ENCODE measurements around the gene GSTM5.

The GSTM5 gene

DNA sequence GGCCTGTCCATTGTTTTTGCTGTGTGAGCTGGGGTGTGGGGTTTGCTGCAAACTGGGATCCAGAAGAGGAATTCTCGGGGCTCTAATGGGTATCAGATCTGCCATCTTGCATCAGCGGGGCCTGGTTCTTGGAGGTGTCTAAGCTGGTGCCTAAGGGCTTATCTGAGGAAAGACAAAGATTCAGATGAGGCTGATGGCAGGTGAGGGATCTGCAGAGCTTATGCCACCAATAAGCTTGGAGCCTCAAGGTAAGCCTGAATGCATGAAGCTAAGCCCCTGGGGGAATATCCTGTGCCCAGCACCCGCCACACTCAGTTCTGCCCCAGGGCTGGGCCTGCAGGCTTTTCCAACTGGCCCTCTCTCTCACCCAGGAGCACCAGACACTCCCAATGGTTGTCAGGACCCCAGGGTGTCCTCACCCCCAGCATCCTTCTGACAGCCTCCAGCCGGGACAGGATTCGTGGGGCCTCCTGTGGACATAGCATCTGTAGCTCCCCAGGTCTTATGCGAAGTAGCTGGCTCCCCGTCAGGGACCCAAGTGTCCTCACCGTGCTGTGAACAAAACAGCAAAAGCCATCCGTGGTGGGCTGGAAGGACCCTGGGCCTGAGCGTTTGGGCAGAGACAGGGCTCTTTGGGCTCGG is 38.3 kb downstream of the GSTM5 start:
- H3K27me3 ChIP-seq (ENCODE audit: insufficient read depth, low read length, poor library complexity, severe bottlenecking): no peaks in the 10 kb centered on the region
- no peak overlapping the region for H3K4me3 ChIP-seq (ENCODE audit: low read length, poor library complexity, severe bottlenecking)
- H3K36me3 ChIP-seq (ENCODE audit: insufficient read depth, low read length): no peaks in the 10 kb centered on the region
- H3K9me2 ChIP-seq (replicated peaks; ENCODE audit: low read depth, low read length): no peaks in the 10 kb centered on the region
- no peak overlapping the region for H2AFZ ChIP-seq (ENCODE audit: low read length)
- H4K20me1 ChIP-seq (ENCODE audit: insufficient read depth, low read length, poor library complexity, severe bottlenecking): no peaks in the 10 kb centered on the region
- TF ChIP-seq, protein P1, sequence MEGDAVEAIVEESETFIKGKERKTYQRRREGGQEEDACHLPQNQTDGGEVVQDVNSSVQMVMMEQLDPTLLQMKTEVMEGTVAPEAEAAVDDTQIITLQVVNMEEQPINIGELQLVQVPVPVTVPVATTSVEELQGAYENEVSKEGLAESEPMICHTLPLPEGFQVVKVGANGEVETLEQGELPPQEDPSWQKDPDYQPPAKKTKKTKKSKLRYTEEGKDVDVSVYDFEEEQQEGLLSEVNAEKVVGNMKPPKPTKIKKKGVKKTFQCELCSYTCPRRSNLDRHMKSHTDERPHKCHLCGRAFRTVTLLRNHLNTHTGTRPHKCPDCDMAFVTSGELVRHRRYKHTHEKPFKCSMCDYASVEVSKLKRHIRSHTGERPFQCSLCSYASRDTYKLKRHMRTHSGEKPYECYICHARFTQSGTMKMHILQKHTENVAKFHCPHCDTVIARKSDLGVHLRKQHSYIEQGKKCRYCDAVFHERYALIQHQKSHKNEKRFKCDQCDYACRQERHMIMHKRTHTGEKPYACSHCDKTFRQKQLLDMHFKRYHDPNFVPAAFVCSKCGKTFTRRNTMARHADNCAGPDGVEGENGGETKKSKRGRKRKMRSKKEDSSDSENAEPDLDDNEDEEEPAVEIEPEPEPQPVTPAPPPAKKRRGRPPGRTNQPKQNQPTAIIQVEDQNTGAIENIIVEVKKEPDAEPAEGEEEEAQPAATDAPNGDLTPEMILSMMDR (conservative IDR thresholded peaks at IDR 0.05; ENCODE audit: low read length): no peak
- TF ChIP-seq EZH2phosphoT487 (IDR thresholded peaks at IDR 0.05; ENCODE audit: borderline replicate concordance): no peak
- no peak overlapping the region for H3K4me2 ChIP-seq (ENCODE audit: low read depth, low read length, poor library complexity, severe bottlenecking)
- H3K4me1 ChIP-seq (ENCODE audit: insufficient read depth, low read length, poor library complexity, severe bottlenecking): no peaks in the 10 kb centered on the region
- no peaks in the 10 kb centered on the region for H3K79me2 ChIP-seq (ENCODE audit: insufficient read depth, low read length)
- no peaks in the 10 kb centered on the region for H3F3A ChIP-seq (ENCODE audit: low read depth)
- H3K9me3 ChIP-seq (ENCODE audit: insufficient read depth, low read depth, low read length): no peaks in the 10 kb centered on the region
- H3K9ac ChIP-seq (ENCODE audit: low read depth, low read length, poor library complexity, severe bottlenecking): no peak overlapping the region

DNA sequence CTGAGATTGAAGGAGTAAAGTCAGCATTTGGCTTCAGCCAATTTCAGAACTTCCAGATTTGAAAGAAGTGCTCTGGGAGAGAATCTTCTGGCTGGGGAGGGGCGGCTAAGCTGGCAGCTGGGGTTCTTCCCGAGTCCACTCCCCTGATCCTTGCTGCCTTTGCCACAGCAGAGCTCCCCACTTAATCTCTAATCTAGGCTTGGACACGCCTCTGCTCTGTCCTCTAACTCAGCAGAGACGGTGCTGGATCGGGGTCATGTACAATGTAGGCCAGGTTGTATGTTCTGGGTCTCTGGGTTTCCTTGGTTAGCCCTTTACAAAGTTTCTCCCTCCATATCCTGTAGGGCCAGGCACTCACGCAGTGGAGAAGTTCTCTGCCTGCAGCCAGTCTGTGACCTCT is 38.9 kb downstream of the GSTM5 start:
- Histone ChIP-seq H3K4me2 (ENCODE audit: low read depth, low read length, poor library complexity, severe bottlenecking) (no peak overlapping the region), H3K4me1 (ENCODE audit: insufficient read depth, low read length, poor library complexity, severe bottlenecking) (no peaks in the 10 kb centered on the region), H4K20me1 (ENCODE audit: insufficient read depth, low read length, poor library complexity, severe bottlenecking) (no peaks in the 10 kb centered on the region), H3K9ac (ENCODE audit: low read depth, low read length, poor library complexity, severe bottlenecking) (no peak overlapping the region), H3K27me3 (ENCODE audit: insufficient read depth, low read length, poor library complexity, severe bottlenecking) (no peaks in the 10 kb centered on the region), H3F3A (ENCODE audit: low read depth) (no peaks in the 10 kb centered on the region), H3K4me3 (ENCODE audit: low read length, poor library complexity, severe bottlenecking) (no peak overlapping the region), H3K9me3 (ENCODE audit: insufficient read depth, low read depth, low read length) (no peaks in the 10 kb centered on the region), H2AFZ (ENCODE audit: low read length) (no peak overlapping the region), H3K36me3 (ENCODE audit: insufficient read depth, low read length) (no peaks in the 10 kb centered on the region), H3K9me2 (replicated peaks; ENCODE audit: low read depth, low read length) (no peaks in the 10 kb centered on the region), H3K79me2 (ENCODE audit: insufficient read depth, low read length) (no peaks in the 10 kb centered on the region)
- TF ChIP-seq, protein P1 (conservative IDR thresholded peaks at IDR 0.05; ENCODE audit: low read length): no peak
- TF ChIP-seq EZH2phosphoT487 (IDR thresholded peaks at IDR 0.05; ENCODE audit: borderline replicate concordance): no peak

DNA sequence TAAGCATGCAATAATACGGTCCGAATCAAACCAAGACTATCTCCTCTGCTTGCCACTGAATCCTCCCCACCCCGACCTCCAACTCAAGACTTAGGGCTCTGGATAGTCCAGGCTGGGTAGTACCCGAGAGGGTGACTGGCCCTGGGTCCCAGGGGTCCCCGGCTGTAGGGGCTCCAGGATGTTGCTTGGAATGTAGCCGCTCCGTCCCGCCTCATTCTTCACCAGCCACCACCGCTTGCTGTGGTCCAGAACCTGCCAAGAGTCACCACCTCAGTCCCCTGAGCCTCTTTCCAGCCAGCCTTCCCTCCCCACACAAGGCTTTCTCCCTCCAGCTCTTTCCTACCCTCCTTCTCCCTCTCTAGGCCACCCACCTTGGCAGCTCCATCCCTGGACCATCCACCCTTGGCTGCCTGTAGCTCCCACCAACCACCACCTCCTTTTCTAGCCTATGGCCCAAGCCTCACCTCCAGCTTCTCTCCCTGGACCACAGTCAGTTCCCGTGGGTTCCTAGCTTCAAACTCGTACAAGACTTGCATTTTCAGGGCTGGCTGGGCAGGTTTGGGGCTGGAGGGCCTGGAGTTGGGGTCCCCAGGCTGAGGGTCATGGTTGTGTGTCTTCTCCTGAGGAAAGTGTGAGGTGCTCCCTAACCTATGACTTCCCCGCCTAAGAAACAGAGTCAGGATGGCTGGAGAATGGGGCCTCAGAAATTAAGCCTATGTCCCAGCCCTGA is 39.6 kb downstream of the GSTM5 start:
- H3K79me2 ChIP-seq (ENCODE audit: insufficient read depth, low read length): no peaks in the 10 kb centered on the region
- no peaks in the 10 kb centered on the region for H3K27me3 ChIP-seq (ENCODE audit: insufficient read depth, low read length, poor library complexity, severe bottlenecking)
- no peak overlapping the region for H3K9ac ChIP-seq (ENCODE audit: low read depth, low read length, poor library complexity, severe bottlenecking)
- no peaks in the 10 kb centered on the region for H3K9me3 ChIP-seq (ENCODE audit: insufficient read depth, low read depth, low read length)
- no peak overlapping the region for H2AFZ ChIP-seq (ENCODE audit: low read length)
- H3K4me1 ChIP-seq (ENCODE audit: insufficient read depth, low read length, poor library complexity, severe bottlenecking): no peaks in the 10 kb centered on the region
- no peaks in the 10 kb centered on the region for H3F3A ChIP-seq (ENCODE audit: low read depth)
- H3K4me2 ChIP-seq (ENCODE audit: low read depth, low read length, poor library complexity, severe bottlenecking): no peak overlapping the region
- no peaks in the 10 kb centered on the region for H3K36me3 ChIP-seq (ENCODE audit: insufficient read depth, low read length)
- H4K20me1 ChIP-seq (ENCODE audit: insufficient read depth, low read length, poor library complexity, severe bottlenecking): no peaks in the 10 kb centered on the region
- H3K4me3 ChIP-seq (ENCODE audit: low read length, poor library complexity, severe bottlenecking): no peak overlapping the region
- TF ChIP-seq EZH2phosphoT487 (IDR thresholded peaks at IDR 0.05; ENCODE audit: borderline replicate concordance): no peak
- TF ChIP-seq, protein P1 (conservative IDR thresholded peaks at IDR 0.05; ENCODE audit: low read length): no peak
- H3K9me2 ChIP-seq (replicated peaks; ENCODE audit: low read depth, low read length): no peaks in the 10 kb centered on the region

Data from Loucy (cell line).